ENCODE data around the gene FARP1.

Gene FARP1

GRCh38 chr13:98451676-98452470 lies 309.0 kb downstream of the FARP1 start:
- DNase-seq = no peak

DNA sequence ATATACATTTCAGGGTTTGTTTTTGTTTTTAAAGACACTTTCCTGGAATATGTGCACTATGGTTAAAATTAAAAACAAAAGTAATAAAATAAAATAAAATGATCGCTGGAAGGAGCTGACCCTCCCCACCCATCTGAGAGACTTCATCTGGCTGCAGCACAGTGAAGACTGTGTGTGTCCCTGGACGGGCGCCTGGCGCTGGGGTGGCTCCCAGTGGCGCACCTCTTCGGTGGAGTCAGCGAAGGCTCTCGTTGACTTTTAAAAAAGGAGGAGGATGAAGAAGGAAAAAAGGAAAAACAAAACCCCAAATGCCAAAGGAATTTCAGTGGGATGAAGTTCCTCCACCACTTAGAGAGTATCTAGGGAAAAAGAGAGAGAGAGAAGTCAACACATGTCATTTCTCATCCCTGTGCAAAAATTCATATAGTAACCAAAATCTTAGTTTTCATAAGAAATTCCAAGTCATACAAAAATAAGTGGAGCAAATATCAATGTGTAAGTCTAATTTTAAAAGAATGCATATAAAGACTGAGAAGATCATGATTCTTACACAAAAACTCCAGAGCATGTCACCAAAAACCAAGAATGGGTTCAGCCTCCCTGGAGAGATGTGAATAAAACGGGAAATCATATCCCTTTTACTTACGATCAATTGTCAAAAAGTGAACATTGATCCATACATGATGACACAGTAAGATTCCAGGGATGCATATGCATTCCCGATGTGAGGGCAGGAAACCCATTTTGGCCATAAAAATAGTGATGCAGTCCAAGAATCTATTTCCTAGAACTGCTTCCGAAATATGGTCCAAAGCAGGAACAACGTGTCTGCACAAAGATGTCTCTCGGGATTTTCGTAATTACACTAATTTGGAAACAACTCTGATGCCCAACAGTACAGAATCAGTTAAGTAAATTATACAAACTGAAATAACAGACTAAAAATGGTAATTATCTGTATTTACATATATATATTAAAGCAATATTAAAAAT lies 310.3 kb downstream of the FARP1 start:
- DNase-seq = no peak

DNA sequence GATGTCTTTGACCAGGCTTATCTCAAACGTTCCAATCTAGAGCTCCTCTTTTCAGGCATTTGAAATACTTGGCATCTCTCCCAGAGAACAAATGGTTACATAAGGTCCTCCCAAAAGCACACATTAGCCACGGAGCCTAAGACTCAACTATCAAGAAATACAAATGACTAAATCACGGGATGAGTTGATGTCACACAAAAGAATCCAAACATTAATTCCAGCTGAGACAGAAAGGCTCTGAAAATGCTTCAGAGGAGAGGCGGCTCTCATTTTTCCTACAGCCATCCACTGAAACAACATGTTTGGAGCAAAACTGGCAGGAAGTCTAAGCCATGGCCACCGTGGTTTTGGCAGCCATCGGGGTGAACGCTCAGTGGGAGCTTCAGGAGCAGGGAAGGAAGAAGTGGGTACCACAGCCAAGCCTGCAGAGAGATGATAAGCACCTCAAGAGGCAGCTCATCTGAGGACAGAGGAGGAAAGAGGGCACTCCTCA lies 311.5 kb downstream of the FARP1 start:
- DNase-seq = no peak

- no peak for DNase-seq
Measured at GRCh38 chr13:98456413-98456845, 313.5 kb downstream of the FARP1 start.

DNA sequence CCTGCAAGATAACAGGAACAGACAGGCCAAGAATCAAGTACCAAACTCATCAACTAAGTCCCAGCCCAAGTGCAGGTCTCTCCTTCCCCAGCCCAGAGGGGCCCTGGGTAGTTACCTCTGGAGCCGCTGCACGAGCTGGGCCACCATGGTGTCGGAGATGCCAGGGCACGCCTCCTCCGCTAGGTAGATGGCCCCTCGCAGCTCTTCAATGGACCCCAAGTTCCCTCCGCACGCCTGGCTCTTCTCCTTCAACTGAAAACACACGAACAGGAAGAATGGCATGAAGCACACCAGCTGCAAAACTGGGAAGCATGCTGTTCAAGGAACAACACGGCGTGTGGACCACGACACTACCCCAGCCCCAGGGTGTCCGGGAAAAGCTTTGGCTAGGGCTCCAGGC lies 314.2 kb downstream of the FARP1 start:
- no peak for DNase-seq

GRCh38 chr13:98458431-98458830 lies 315.5 kb downstream of the FARP1 start:
- no peak for DNase-seq

DNA sequence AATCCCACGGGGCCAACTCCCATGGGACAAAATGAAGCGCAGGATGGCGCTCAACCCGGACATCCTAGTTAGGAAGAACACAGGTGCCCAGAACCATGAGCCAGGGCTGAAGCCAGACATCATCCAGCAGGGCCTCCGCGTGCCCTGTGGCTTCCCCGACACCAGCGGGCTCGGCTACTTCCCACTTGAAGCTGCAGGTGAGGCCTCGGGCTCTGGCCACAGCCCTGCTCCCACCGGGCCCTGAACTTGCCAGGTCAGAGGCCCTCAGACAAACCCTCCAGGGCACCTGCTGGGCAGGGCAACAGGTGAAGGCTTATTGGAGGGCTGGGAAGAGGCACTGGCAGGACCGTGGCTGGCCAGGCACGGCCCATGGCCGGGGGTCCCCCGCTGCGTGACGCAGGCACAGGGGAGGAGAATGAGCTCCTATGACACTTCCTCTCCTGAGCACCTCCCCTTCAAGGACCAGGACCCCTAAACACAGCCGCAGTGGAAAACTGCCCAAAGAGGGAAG lies 316.3 kb downstream of the FARP1 start:
- DNase-seq = no peak

DNA sequence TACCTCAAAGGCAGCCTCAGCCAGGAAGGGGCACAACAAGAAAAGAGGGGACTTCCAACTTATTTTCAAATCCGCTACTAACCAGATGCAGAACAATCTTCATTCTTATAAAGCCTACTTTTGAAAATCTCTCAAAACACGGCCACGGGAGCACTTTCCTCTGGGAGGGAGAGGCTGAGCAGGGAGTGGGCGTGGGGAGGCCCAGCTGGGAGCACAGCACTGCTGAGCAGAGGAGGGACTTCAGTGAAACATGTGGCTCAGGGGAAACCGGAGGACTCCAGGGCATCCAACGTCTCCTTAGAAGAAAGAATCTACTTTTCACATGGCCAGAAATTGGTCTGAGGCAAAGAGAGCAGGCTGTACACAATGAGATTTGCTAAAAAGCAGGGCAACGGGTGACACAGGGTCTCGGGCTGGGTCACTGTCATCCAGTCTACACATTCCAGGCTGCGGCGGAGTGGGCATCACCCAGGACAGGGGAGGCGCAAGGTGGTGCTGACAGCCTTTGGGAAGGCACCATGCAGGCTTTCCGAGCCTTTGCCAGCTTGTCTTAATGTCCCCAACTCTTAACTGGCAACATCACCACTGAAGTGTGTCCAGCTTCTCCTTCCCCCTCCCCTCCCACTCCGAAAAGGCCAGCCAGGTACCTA lies 317.0 kb downstream of the FARP1 start:
- DNase-seq = no peak

DNA sequence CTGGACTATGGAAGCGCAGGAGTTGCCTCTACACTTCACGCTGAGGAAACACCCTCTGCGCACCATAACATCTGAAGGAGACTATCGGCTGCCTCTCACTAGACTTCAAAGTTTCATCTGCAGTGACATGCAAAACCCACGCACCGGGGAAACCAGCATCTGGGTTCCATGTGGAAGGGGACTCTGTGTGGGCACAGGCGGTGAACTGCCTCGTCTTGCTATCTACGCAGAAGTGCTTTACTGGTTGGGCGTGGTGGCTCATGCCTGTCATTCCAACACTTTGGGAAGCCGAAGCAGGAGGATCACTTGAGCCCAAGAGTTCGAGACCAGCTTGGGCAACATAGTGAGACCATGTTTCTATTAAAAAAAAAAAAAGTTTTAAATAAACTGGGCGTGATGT lies 317.6 kb downstream of the FARP1 start:
- DNase-seq = no peak

DNA sequence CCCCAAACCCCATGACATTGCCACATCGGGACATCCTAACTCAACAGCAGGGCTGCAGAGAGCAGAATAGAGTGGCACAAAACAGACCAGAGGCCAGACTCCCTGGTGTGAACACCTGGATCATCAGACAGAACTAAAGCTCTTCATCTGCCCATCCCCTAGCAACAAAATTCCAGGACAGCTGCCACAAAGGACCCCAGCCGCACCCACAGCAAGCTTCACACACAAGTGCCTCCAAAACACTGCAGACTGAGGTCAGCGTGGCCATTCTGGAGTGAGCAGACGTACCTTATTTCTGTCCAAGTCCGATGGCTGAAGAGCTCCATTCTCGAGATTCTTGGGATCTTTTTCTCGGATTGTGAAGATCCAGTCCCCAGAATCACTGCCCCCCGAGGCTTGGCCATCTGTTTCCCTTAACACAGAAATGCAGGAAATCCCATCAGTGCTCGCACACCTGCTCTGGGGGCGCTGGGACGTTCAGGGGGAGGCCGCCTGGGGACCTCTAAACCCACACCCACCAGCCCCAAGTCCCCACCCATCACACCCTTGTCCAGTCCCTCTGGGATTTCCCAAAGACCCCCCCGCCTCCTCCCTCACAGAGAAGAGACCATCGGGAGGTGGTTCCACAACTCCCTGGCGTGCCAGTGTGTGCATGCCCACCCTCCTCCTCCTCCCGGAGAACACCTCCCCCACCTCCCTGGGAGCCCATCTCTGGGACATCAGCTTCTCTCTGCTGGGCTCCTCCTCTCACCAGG lies 318.8 kb downstream of the FARP1 start:
- no peak for DNase-seq

- DNase-seq = no peak
Measured at GRCh38 chr13:98462241-98462882, 319.5 kb downstream of the FARP1 start.

DNA sequence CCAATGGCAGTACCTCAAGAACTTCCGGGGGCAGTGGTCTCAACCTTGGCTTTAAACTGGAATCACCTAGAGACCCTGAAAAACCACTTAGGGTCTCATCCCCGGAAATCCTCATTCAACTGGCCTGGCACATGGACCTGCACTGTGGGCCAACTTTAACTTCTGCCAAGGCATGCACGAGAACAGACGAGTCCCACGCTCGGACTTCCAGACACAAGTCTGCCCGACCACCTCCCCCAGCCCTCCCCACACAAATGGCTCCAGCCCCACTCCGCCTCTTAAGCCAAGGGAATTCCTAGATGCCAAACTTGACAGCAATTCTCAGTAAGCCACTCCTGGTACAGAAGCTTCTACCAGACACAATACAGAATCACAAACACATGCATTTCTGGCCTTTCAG lies 320.1 kb downstream of the FARP1 start:
- no peak for DNase-seq

DNA sequence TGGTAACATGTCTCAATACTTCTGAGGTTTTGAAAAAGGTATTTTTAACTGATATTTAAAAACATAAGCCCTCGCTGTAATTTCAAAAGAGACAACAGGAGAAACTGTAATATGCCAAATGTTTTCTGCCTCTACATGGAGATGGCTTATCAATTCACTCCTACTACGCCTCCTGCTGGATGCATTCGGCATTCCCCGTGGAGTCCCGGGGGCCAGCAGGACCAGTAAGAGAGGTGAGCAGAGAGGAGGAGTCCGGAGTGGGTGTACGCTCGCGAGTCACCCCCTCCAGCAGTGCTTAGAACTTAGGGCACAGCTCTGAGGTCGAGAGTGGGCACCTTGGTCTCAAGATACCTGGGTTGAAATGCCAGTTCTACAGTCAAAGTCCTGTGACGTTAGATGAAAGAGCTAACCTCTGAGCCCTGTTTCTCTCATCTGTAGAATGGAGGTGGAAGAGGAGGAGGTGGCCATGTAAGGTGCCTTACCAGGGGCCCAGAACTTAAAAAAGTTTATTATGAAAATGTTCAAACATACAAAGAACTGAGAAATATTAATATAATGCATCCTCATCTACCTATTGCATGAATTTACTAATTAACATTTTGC lies 323.8 kb downstream of the FARP1 start:
- DNase-seq = no peak

- no peak for DNase-seq
Measured at GRCh38 chr13:98467263-98467985, 324.5 kb downstream of the FARP1 start.

DNA sequence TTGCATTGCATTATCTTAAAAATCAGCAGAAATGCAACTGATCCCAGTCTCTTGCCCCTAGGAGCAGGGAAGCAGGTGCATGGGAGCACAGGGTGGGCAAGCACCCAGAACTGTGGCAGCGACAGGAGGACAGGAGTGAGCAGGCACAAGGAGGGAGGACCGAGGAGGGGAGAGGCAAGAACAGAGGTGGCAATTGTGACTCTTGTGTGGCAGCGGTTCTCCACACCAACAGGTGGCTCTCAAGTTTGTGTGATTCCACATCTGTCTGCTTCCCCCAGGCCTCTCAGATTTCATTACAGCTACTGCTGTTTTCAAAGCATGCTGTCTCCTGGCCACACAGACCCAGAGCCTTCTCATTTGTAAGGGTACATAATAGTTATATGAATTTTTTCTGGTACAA lies 325.5 kb downstream of the FARP1 start:
- no peak for DNase-seq

DNA sequence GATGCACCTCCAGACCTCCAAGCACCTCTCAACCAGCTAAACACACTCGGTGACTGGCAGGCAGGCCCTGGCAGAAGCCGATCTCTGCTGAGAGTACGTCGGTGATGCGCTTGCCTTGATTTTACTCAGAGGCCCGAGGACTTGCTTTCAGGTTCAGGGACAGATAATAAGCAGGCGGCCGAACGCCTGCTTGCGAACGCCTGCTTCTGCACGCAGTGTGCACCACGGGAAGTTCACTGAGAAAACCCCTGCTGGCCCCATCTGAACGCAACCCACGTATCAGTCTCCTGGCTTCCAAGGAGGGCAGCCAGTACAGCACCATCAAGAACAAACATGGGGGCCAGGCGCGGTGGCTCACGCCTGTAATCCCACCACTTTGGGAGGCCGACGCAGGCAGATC lies 326.0 kb downstream of the FARP1 start:
- no peak for DNase-seq

DNA sequence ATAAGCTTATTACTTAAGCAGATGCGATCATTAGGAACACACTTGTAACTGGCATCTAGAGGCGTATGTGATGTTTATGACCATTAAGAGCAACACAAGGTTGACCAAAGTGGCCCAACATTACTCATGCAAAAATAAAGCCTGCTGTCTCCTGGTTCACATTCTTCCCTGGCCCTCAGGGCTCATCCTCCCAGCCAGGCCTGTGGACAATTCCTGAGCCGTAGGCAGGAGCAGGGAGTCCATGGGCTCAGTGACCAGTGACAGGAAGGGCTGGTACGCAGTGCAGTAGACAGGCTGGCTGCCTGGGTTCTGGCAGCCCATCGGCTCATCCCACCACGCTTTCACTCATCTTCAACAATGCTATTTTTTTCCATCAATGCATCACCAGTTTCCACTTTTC lies 328.0 kb downstream of the FARP1 start:
- DNase-seq = no peak

GRCh38 chr13:98471934-98472333 lies 329.0 kb downstream of the FARP1 start:
- no peak for DNase-seq

GRCh38 chr13:98473135-98473787 lies 330.4 kb downstream of the FARP1 start:
- no peak for DNase-seq

DNA sequence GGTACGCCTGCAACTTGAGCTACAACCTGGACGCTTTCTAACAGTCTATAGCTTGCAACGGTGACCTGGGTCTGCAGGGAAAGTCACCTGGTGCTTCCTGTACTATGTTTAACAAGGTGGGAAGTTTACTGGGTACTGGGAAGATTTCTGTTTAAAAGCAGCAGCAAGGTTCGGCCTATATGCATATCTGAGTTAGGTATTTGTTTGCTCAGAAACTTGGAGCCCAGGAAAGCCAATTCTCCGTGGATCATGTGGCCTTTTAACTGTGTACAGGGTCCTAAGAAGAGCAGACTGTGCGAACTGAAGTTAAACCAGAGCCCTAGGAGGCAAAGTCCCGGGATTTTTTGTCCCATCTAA lies 330.9 kb downstream of the FARP1 start:
- DNase-seq = no peak
